Caco-2 (cell line): ENCODE data around the gene NFKBIE. TPM values are rescaled to one million over a fixed set of nuclear protein-coding genes. Genes with fewer than 3 reads are reported as not detected.

ENCODE experiments used
- BruUV-seq: library from RNA; stranded (reverse); fragments of 400-500 nt; replicated peaks from 2 replicates; lab custom pipeline; 2021; lab: Mats Ljungman, UMichigan
- CTCF ChIA-PET: fragments of 300-600 bp; sonication (Branson Sonifier 250); formaldehyde crosslinking; loops from one replicate; lab custom pipeline; 2022; ENCODE audit warnings: antibody characterized with exemption; lab: Charles Lee
- POLR2A ChIA-PET: fragments of 300-600 bp; sonication (Branson Sonifier 250); formaldehyde crosslinking; loops from one replicate; lab custom pipeline; 2022; ENCODE audit warnings: antibody characterized with exemption; lab: Charles Lee
- DNase-seq, 2 experiments: peaks; one replicate each; pipeline versions ENCODE4 v3.0.0 to v3.0.0-alpha.2; 2020 to 2022
- H3K27me3 ChIP-seq: replicated peaks from 2 replicates; pipeline ENCODE4 v1.6.0; 2011; ENCODE audit warnings: low read length; ENCODE audit not compliant: control insufficient read depth, insufficient read depth
- H3K36me3 ChIP-seq: 2 replicates; pipeline ENCODE4 v1.5.1; 2011; ENCODE audit warnings: low read length; ENCODE audit not compliant: control insufficient read depth, insufficient read depth
- H3K4me1 ChIP-seq: fragments of 250-450 bp; sonication (Bioruptor Pico); 2 replicates; pipeline ENCODE4 v1.5.1; 2020; ENCODE audit warnings: mild to moderate bottlenecking
- H3K4me3 ChIP-seq: 2 replicates; pipeline ENCODE4 v1.5.1; 2011; ENCODE audit warnings: low read depth, mild to moderate bottlenecking, control low read depth, low read length
- H3K9me3 ChIP-seq: fragments of 250-450 bp; sonication (Bioruptor Pico); 2 replicates; pipeline ENCODE4 v1.5.1; 2020; ENCODE audit warnings: mild to moderate bottlenecking, moderate library complexity
- H3K27ac Mint-ChIP-seq: one replicate; pipeline ENCODE4 v1.8.0; 2022; ENCODE audit warnings: mixed read lengths; ENCODE audit not compliant: unreplicated experiment
- H3K27me3 Mint-ChIP-seq: one replicate; pipeline ENCODE4 v1.8.0; 2022; ENCODE audit warnings: mixed read lengths; ENCODE audit not compliant: insufficient read depth, unreplicated experiment
- H3K36me3 Mint-ChIP-seq: one replicate; pipeline ENCODE4 v1.8.0; 2022; ENCODE audit warnings: mild to moderate bottlenecking, mixed read lengths; ENCODE audit not compliant: insufficient read depth, unreplicated experiment
- H3K4me1 Mint-ChIP-seq: one replicate; pipeline ENCODE4 v1.8.0; 2022; ENCODE audit warnings: low read depth, mixed read lengths; ENCODE audit not compliant: unreplicated experiment
- H3K4me3 Mint-ChIP-seq: one replicate; pipeline ENCODE4 v1.8.0; 2022; ENCODE audit warnings: mild to moderate bottlenecking, moderate library complexity, mixed read lengths; ENCODE audit not compliant: unreplicated experiment
- H3K9me3 Mint-ChIP-seq: one replicate; pipeline ENCODE4 v1.8.0; 2022; ENCODE audit warnings: mixed read lengths; ENCODE audit not compliant: unreplicated experiment
- CTCF ChIP-seq, 2 experiments: fragments of 200-600 bp in 1 of 2; IDR thresholded peaks; 1 replicate in 1 of 2; 2 replicates in 1 of 2; pipeline versions ENCODE4 v1.5.1 to v1.8.0; 2011 to 2022; ENCODE audit warnings: antibody characterized with exemption in 1 of 2, control low read depth in 1 of 2, inconsistent platforms in 1 of 2, low read depth in 1 of 2, low read length in 1 of 2, mild to moderate bottlenecking in 1 of 2, moderate library complexity in 1 of 2; ENCODE audit not compliant: insufficient read depth in 1 of 2, severe bottlenecking in 1 of 2, unreplicated experiment in 1 of 2
- intact Hi-C: fragments of 100-400 bp; cut with micrococcal nuclease; formaldehyde crosslinking; loops from one replicate; pipeline ENCODE4 v1.10.0; 2022; ENCODE audit not compliant: unreplicated experiment
- total RNA-seq: library from RNA; stranded (reverse); gene quantifications from 2 replicates; pipeline ENCODE4 v1.2.3, GENCODE V29; 2022

NFKBIE gene
- total RNA-seq, 1 experiment from 2014 or later, result 8.4 TPM

GRCh38 chr6:44260451-44261297 is 4.7 kb downstream of the NFKBIE start:
- Histone ChIP-seq H3K4me1 (peaks cover 28% of the 10 kb centered on the region), H3K27me3 (no peaks in the 10 kb centered on the region), H3K36me3 (peaks cover 1% of the 10 kb centered on the region; the same call in 1 of the 2 replicates), H3K4me3 (no peak overlapping the region), H3K9me3 (no peaks in the 10 kb centered on the region)
- ChIA-PET CTCF (no interaction called here), POLR2A (no interaction called here)
- no peaks in the 10 kb centered on the region for H3K27me3 Mint-ChIP-seq
- intact Hi-C loops, result no loop called here
- H3K9me3 Mint-ChIP-seq, result no peaks in the 10 kb centered on the region
- H3K4me1 Mint-ChIP-seq, result peaks cover 34% of the 10 kb centered on the region
- no peak overlapping the region for H3K4me3 Mint-ChIP-seq
- DNase-seq, result no peak
- no peak for TF ChIP-seq CTCF (IDR thresholded peaks at IDR 0.05; ENCODE audit: insufficient read depth in 1 of 2, low read depth in 1 of 2, low read length in 1 of 2, severe bottlenecking in 1 of 2, unreplicated experiment in 1 of 2)
- peaks cover 41% of the 10 kb centered on the region for H3K36me3 Mint-ChIP-seq
- no TSS peak for BruUV-seq
- H3K27ac Mint-ChIP-seq, result no peak overlapping the region

GRCh38 chr6:44260011-44260410 is 5.3 kb downstream of the NFKBIE start:
- Histone ChIP-seq H3K4me3 (no peak overlapping the region), H3K36me3 (peaks cover 1% of the 10 kb centered on the region; the same call in 1 of the 2 replicates), H3K27me3 (no peaks in the 10 kb centered on the region), H3K4me1 (peaks cover 28% of the 10 kb centered on the region), H3K9me3 (no peaks in the 10 kb centered on the region)
- BruUV-seq, result no TSS peak
- Mint-ChIP-seq H3K4me3 (no peak overlapping the region), H3K27ac (no peak overlapping the region), H3K4me1 (peaks cover 35% of the 10 kb centered on the region), H3K36me3 (peaks cover 41% of the 10 kb centered on the region), H3K27me3 (no peaks in the 10 kb centered on the region), H3K9me3 (no peaks in the 10 kb centered on the region)
- POLR2A ChIA-PET, result no interaction called here
- TF ChIP-seq CTCF (IDR thresholded peaks at IDR 0.05; ENCODE audit: insufficient read depth in 1 of 2, low read depth in 1 of 2, low read length in 1 of 2, severe bottlenecking in 1 of 2, unreplicated experiment in 1 of 2), result no peak
- intact Hi-C loops, result no loop called here
- DNase-seq, result no peak
- CTCF ChIA-PET, result no interaction called here

GRCh38 chr6:44258921-44259320 is 6.4 kb downstream of the NFKBIE start:
- CTCF ChIA-PET, result no interaction called here
- peaks cover 47% of the 10 kb centered on the region for H3K36me3 Mint-ChIP-seq
- no peaks in the 10 kb centered on the region for H3K27me3 ChIP-seq
- intact Hi-C loops, result no loop called here
- H3K4me3 Mint-ChIP-seq, result peak overlapping the region; percentile 78
- no peaks in the 10 kb centered on the region for H3K9me3 ChIP-seq
- H3K4me1 Mint-ChIP-seq, result peaks cover 33% of the 10 kb centered on the region
- no peak overlapping the region for H3K4me3 ChIP-seq
- H3K27me3 Mint-ChIP-seq, result no peaks in the 10 kb centered on the region
- no TSS peak for BruUV-seq
- peaks cover 7% of the 10 kb centered on the region for H3K36me3 ChIP-seq
- H3K27ac Mint-ChIP-seq, result peak overlapping the region; percentile 87
- peaks cover 24% of the 10 kb centered on the region for H3K4me1 ChIP-seq
- no peaks in the 10 kb centered on the region for H3K9me3 Mint-ChIP-seq
- DNase-seq, result no peak
- no peak for TF ChIP-seq CTCF (IDR thresholded peaks at IDR 0.05; ENCODE audit: insufficient read depth in 1 of 2, low read depth in 1 of 2, low read length in 1 of 2, severe bottlenecking in 1 of 2, unreplicated experiment in 1 of 2)
- POLR2A ChIA-PET, result no interaction called here
